LNCaP clone FGC (cell line): Measurements from ENCODE around the gene NIPSNAP2.
"Not testable (repeated sequence)": the region's sequence is repeated elsewhere in the genome, so short reads cannot be mapped to it uniquely, and the experiment has no call there.

Experiments used
- DNase-seq: peaks from one replicate; pipeline ENCODE4 v3.0.0-alpha.2; 2011; ENCODE audit warnings: low read depth
- H3K4me3 ChIP-seq: 2 replicates; pipeline ENCODE4 v1.5.1; 2011; ENCODE audit warnings: mild to moderate bottlenecking, low read depth, low read length, control low read depth
- TF ChIP-seq, protein P1 (sequence below): IDR thresholded peaks from 2 replicates; pipeline ENCODE4 v1.5.1; 2012; ENCODE audit warnings: mild to moderate bottlenecking; ENCODE audit not compliant: control insufficient read depth, insufficient read depth; ENCODE audit errors: extremely low read depth

NIPSNAP2 gene

DNA sequence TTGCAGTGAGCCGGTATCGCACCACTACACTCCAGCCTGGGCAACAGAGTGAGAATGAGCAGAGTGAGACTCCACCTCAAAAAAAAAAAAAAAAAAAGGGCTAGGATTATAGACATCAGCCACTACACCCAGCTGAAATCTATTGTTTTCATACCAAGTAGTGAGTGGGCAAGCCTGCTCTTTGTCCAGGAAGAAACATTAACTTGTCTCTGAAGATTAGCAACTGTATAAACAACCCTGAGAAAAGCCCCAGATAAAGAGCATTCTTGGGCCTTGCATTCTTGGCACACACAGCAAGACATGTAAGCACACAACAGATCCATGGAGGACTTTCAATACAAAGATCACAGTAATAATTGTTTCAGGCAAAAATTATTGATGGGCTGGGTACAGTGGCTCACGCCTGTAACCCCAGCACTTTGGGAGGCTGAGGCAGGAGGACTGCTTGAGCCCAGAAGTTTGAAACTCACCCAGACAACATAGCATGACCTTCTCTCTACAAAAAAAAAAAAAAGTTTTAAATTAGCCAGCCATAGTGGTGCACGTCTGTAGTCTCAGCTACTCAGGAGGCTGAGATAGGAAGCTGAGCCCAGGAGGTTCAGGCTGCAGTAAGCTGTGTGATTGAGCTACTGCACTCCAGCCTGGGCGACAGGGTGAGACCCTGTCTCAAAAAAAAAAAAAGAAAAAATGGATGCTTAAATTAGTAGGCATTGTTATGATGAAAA, 82.5 kb downstream of the NIPSNAP2 start:
- TF ChIP-seq, protein P1, sequence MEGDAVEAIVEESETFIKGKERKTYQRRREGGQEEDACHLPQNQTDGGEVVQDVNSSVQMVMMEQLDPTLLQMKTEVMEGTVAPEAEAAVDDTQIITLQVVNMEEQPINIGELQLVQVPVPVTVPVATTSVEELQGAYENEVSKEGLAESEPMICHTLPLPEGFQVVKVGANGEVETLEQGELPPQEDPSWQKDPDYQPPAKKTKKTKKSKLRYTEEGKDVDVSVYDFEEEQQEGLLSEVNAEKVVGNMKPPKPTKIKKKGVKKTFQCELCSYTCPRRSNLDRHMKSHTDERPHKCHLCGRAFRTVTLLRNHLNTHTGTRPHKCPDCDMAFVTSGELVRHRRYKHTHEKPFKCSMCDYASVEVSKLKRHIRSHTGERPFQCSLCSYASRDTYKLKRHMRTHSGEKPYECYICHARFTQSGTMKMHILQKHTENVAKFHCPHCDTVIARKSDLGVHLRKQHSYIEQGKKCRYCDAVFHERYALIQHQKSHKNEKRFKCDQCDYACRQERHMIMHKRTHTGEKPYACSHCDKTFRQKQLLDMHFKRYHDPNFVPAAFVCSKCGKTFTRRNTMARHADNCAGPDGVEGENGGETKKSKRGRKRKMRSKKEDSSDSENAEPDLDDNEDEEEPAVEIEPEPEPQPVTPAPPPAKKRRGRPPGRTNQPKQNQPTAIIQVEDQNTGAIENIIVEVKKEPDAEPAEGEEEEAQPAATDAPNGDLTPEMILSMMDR = no peak
- DNase-seq = no peak
- H3K4me3 ChIP-seq = no peak overlapping the region

DNA sequence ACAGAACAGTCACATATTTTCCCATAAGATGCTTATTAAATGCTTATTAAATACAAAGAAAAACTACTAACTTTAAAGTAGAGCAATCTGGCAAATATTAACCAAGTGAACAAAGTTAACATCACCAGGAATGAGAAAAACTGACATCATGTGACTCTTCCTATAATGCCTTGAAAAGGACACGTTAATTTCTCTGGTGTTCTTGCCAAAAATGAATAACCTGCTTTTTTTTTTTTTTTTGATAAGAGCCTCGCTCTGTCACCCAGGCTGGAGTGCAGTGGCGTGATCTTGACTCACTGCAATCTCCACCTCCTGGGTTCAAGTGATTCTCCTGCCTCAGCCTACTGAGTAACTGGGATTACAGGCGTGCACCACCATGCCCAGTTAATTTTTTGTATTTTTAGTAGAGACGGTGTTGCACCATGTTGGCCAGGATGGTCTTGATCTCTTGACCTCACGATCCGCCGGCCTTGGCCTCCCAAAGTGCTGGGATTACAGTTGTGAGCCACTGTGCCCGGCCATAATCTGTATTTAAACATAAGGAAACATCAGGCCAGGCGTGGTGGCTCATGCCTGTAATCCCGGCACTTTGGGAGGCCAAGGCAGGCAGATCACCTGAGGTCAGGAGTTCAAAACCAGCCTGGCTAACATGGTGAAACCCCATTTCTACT, 83.2 kb downstream of the NIPSNAP2 start:
- not testable (repeated sequence) for DNase-seq, H3K4me3 ChIP-seq

DNA sequence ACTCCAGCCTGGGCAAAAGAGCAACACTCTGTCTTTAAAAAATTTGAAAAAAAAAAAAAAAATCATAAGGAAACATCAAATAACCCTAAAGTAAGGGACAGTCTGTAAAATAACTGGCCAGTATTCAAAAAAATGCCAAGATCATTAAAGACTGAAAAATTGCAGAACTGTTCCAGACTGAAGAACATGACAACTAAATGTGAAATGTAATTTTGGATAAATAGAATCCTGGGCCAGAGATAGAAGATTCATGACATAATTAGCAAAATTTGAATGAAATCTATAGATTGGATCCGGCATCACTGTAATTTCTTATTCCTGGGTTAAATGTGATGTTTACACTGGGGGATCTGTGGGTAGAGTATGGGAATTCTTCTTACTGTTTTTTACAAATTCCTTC, 83.9 kb downstream of the NIPSNAP2 start:
- no peak overlapping the region for H3K4me3 ChIP-seq
- TF ChIP-seq, protein P1 = no peak
- no peak for DNase-seq

DNA sequence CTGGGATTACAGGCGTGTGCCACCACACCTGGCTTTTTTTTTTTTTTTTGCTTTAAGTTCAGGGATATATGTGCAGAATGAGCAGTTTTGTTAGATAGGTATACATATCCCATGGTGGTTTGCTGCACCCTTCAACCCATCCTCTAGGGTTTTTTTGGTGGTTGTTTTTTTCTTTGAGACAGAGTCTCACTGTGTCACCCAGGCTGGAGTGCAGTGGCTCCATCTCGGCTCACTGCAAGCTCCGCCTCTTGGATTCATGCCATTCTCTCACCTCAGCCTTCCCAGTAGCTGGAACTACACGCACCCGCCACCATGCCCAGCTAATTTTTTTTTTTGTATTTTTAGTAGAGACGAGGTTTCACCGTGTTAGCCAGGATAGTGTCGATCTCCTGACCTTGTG, 84.4 kb downstream of the NIPSNAP2 start:
- H3K4me3 ChIP-seq, DNase-seq: not testable (repeated sequence)
